IMR-90 (cell line): ENCODE measurements around the gene FN3KRP. TPM values are rescaled to one million over a fixed set of nuclear protein-coding genes. Genes with fewer than 3 reads are reported as not detected.

Source experiments
- ATAC-seq: fragments of 200-7000 bp; cut with Tn5 transposase; 2 replicates; pipeline ENCODE4 v1.9.1; 2020; ENCODE audit warnings: low read depth, mild to moderate bottlenecking, moderate library complexity
- BruUV-seq: library from RNA; stranded (reverse); fragments of 400-500 nt; replicated peaks from 2 replicates; lab custom pipeline; 2021; lab: Mats Ljungman, UMichigan
- CTCF ChIA-PET: fragments of 300-600 bp; formaldehyde crosslinking; extraction: SDS; loops from one replicate; lab custom pipeline; 2021; ENCODE audit warnings: antibody characterized with exemption; lab: Yijun Ruan, JAX
- POLR2A ChIA-PET: fragments of 300-600 bp; sonication (Branson Sonifier 250); formaldehyde crosslinking; loops from one replicate; lab custom pipeline; 2022; ENCODE audit warnings: antibody characterized with exemption; ENCODE audit not compliant: unreplicated experiment; lab: Charles Lee
- DNase-seq: peaks from one replicate; pipeline ENCODE4 v3.0.0; 2013
- H2AFZ ChIP-seq: replicated peaks from 2 replicates; pipeline ENCODE3; 2013; ENCODE audit warnings: low read length, mild to moderate bottlenecking; ENCODE audit not compliant: poor library complexity
- H2AK5ac ChIP-seq: 2 replicates; pipeline ENCODE4 v1.6.1; 2013; ENCODE audit warnings: low read depth, low read length, inconsistent platforms
- H2AK9ac ChIP-seq: replicated peaks from 2 replicates; pipeline ENCODE3; 2013; ENCODE audit warnings: mild to moderate bottlenecking, low read depth, low read length, moderate library complexity; ENCODE audit not compliant: poor library complexity
- H2BK120ac ChIP-seq: 2 replicates; pipeline ENCODE4 v1.6.1; 2013; ENCODE audit warnings: low read depth, low read length, inconsistent platforms
- H2BK15ac ChIP-seq: 3 replicates; pipeline ENCODE4 v1.6.1; 2013; ENCODE audit warnings: low read depth, low read length, inconsistent platforms
- H2BK20ac ChIP-seq: 2 replicates; pipeline ENCODE4 v1.6.1; 2013; ENCODE audit warnings: low read depth, mild to moderate bottlenecking, inconsistent platforms, low read length, moderate library complexity
- H2BK5ac ChIP-seq: 2 replicates; pipeline ENCODE4 v1.6.1; 2013; ENCODE audit warnings: mild to moderate bottlenecking, low read depth, low read length, inconsistent platforms; ENCODE audit not compliant: poor library complexity, severe bottlenecking
- H3K14ac ChIP-seq: replicated peaks from 2 replicates; pipeline ENCODE4 v1.6.1; 2013; ENCODE audit warnings: low read depth, low read length, inconsistent platforms
- H3K18ac ChIP-seq: 2 replicates; pipeline ENCODE4 v1.6.1; 2013; ENCODE audit warnings: low read depth, low read length, control low read depth
- H3K23ac ChIP-seq: 2 replicates; pipeline ENCODE4 v1.6.1; 2013; ENCODE audit warnings: low read depth, low read length, inconsistent platforms
- H3K27ac ChIP-seq: 2 replicates; pipeline ENCODE4 v1.5.1; 2013; ENCODE audit warnings: mild to moderate bottlenecking, control low read depth, low read length; ENCODE audit not compliant: insufficient read depth
- H3K27me3 ChIP-seq: 2 replicates; pipeline ENCODE4 v1.6.1; 2013; ENCODE audit warnings: low read length; ENCODE audit not compliant: control insufficient read depth, insufficient read depth
- H3K36me3 ChIP-seq: 2 replicates; pipeline ENCODE4 v1.6.1; 2013; ENCODE audit warnings: low read length, mixed read lengths; ENCODE audit not compliant: control insufficient read depth, insufficient read depth
- H3K4ac ChIP-seq: 2 replicates; pipeline ENCODE4 v1.6.1; 2013; ENCODE audit warnings: low read depth, low read length, inconsistent platforms
- H3K4me1 ChIP-seq: 2 replicates; pipeline ENCODE4 v1.6.1; 2013; ENCODE audit warnings: low read length, mixed read lengths; ENCODE audit not compliant: control insufficient read depth, insufficient read depth
- H3K4me2 ChIP-seq: 2 replicates; pipeline ENCODE4 v1.6.1; 2013; ENCODE audit warnings: low read depth, mild to moderate bottlenecking, control low read depth, low read length, moderate library complexity
- H3K4me3 ChIP-seq: 2 replicates; pipeline ENCODE4 v1.5.1; 2013; ENCODE audit warnings: low read depth, mild to moderate bottlenecking, control low read depth, low read length, moderate library complexity; ENCODE audit not compliant: insufficient read depth
- H3K56ac ChIP-seq: 2 replicates; pipeline ENCODE4 v1.6.1; 2013; ENCODE audit warnings: low read length, inconsistent platforms; ENCODE audit not compliant: insufficient read depth; ENCODE audit errors: extremely low read depth
- H3K79me1 ChIP-seq, 2 experiments: 2 replicates each; pipeline ENCODE4 v1.6.1; 2013; ENCODE audit warnings: low read length in 2 of 2, inconsistent platforms in 1 of 2, low read depth in 1 of 2
- H3K9ac ChIP-seq: 2 replicates; pipeline ENCODE4 v1.6.1; 2013; ENCODE audit warnings: low read depth, low read length, control low read depth
- H3K9me1 ChIP-seq: 2 replicates; pipeline ENCODE4 v1.6.1; 2013; ENCODE audit warnings: low read length, inconsistent platforms; ENCODE audit not compliant: insufficient read depth
- H3K9me3 ChIP-seq: 2 replicates; pipeline ENCODE4 v1.6.1; 2013; ENCODE audit warnings: low read length; ENCODE audit not compliant: control insufficient read depth, insufficient read depth
- H4K20me1 ChIP-seq: 2 replicates; pipeline ENCODE4 v1.6.1; 2013; ENCODE audit warnings: low read length, inconsistent platforms; ENCODE audit not compliant: insufficient read depth
- H4K5ac ChIP-seq: 2 replicates; pipeline ENCODE4 v1.6.1; 2013; ENCODE audit warnings: mild to moderate bottlenecking, low read depth, low read length, control low read depth
- H4K8ac ChIP-seq, 2 experiments: 2 replicates each; pipeline ENCODE4 v1.6.1; 2013; ENCODE audit warnings: low read depth in 2 of 2, low read length in 2 of 2, control low read depth in 1 of 2, inconsistent platforms in 1 of 2
- H4K91ac ChIP-seq: 2 replicates; pipeline ENCODE4 v1.6.1; 2013; ENCODE audit warnings: low read depth, low read length, inconsistent platforms; ENCODE audit not compliant: insufficient read depth
- BHLHE40 ChIP-seq: fragments of 150-350 bp; IDR thresholded peaks from 2 replicates; pipeline ENCODE4 v1.6.1; 2016; ENCODE audit warnings: mild to moderate bottlenecking, low read depth, low read length
- CEBPB ChIP-seq: IDR thresholded peaks from 2 replicates; pipeline ENCODE4 v1.6.1; 2012; ENCODE audit warnings: low read depth, low read length, improper control_type of control experiment
- CHD1 ChIP-seq: IDR thresholded peaks from 2 replicates; pipeline ENCODE4 v1.6.1; 2012; ENCODE audit warnings: low read depth, low read length, improper control_type of control experiment
- FOS ChIP-seq: fragments of 150-350 bp; IDR thresholded peaks from 2 replicates; pipeline ENCODE4 v1.6.1; 2016; ENCODE audit warnings: low read depth, low read length
- MAFK ChIP-seq: IDR thresholded peaks from 2 replicates; pipeline ENCODE4 v1.6.1; 2012; ENCODE audit warnings: low read depth, low read length, improper control_type of control experiment
- MAZ ChIP-seq: IDR thresholded peaks from 2 replicates; pipeline ENCODE4 v1.6.1; 2012; ENCODE audit warnings: low read depth, mild to moderate bottlenecking, low read length, improper control_type of control experiment, moderate library complexity, borderline replicate concordance
- MXI1 ChIP-seq: IDR thresholded peaks from 2 replicates; pipeline ENCODE4 v1.6.1; 2012; ENCODE audit warnings: low read depth, mild to moderate bottlenecking, low read length, moderate library complexity, borderline replicate concordance
- NFE2L2 ChIP-seq: fragments of 150-350 bp; IDR thresholded peaks from 2 replicates; pipeline ENCODE4 v1.6.1; 2016; ENCODE audit warnings: low read depth, mild to moderate bottlenecking, low read length
- POLR2A ChIP-seq: IDR thresholded peaks from 2 replicates; pipeline ENCODE4 v1.6.1; 2012; ENCODE audit warnings: mild to moderate bottlenecking, low read depth, low read length
- RAD21 ChIP-seq: IDR thresholded peaks from 2 replicates; pipeline ENCODE4 v1.6.1; 2012; ENCODE audit warnings: low read length, improper control_type of control experiment
- RCOR1 ChIP-seq: IDR thresholded peaks from 2 replicates; pipeline ENCODE4 v1.6.1; 2012; ENCODE audit warnings: mild to moderate bottlenecking, low read length, improper control_type of control experiment; ENCODE audit not compliant: insufficient replicate concordance
- RFX5 ChIP-seq: IDR thresholded peaks from 2 replicates; pipeline ENCODE4 v1.8.0; 2012; ENCODE audit warnings: low read depth, mild to moderate bottlenecking, low read length, moderate library complexity
- SMC3 ChIP-seq: fragments of 150-350 bp; IDR thresholded peaks from 2 replicates; pipeline ENCODE4 v1.6.1; 2016; ENCODE audit warnings: low read depth, mild to moderate bottlenecking, antibody characterized with exemption, low read length, moderate library complexity
- WGBS, 2 experiments: methylation state at CpG; one replicate each; pipeline versions ENCODE4 v1.1.5 to v1.1.7; 2013; ENCODE audit warnings: missing lambda C conversion rate in 2 of 2; ENCODE audit not compliant: insufficient read length in 1 of 2; ENCODE audit errors: extremely low coverage in 2 of 2; 5-methylcytosine and 5-hydroxymethylcytosine counted together
- dilution Hi-C: fragments of 300-500 bp; cut with HindIII; formaldehyde crosslinking; loops from one replicate; pipeline ENCODE4 v1.14.3; 2018; ENCODE audit warnings: low sequenced_read_pairs; ENCODE audit not compliant: unreplicated experiment
- in situ Hi-C: fragments of 300-500 bp; cut with MboI; formaldehyde crosslinking; loops from 3 replicates; pipeline ENCODE4 v1.14.3; 2019; ENCODE audit warnings: low sequenced_read_pairs, inconsistent platforms, mixed read lengths
- intact Hi-C: fragments of 100-400 bp; cut with micrococcal nuclease; formaldehyde crosslinking; loops from 2 replicates; pipeline ENCODE4 v1.10.0; 2022
- polyA plus RNA-seq, 3 experiments: library from polyadenylated mRNA; depleted of rRNA; stranded (reverse); fragments of >200 nt; gene quantifications; 2 replicates each; pipeline ENCODE4 v1.2.3, GENCODE V29; 2012; ENCODE audit warnings: low replicate concordance in 1 of 3
- total RNA-seq: library from RNA; depleted of rRNA; stranded (reverse); fragments of >200 nt; gene quantifications from 2 replicates; pipeline ENCODE4 v1.2.3, GENCODE V29; 2012
- TF ChIP-seq, protein P1 (sequence below): conservative IDR thresholded peaks from 2 replicates; pipeline ENCODE4 v1.5.1; 2012; ENCODE audit warnings: mild to moderate bottlenecking, low read depth, low read length, improper control_type of control experiment
- TF ChIP-seq, protein P2 (sequence below): fragments of 150-350 bp; IDR thresholded peaks from 2 replicates; pipeline ENCODE4 v1.6.1; 2017; ENCODE audit warnings: mild to moderate bottlenecking, antibody characterized with exemption, low read length, low read depth

Gene FN3KRP
- total and polyA plus RNA-seq, 2 of the 4 experiments (the other 2 are of a cell fraction), result 18.6 to 20.3 TPM

DNA sequence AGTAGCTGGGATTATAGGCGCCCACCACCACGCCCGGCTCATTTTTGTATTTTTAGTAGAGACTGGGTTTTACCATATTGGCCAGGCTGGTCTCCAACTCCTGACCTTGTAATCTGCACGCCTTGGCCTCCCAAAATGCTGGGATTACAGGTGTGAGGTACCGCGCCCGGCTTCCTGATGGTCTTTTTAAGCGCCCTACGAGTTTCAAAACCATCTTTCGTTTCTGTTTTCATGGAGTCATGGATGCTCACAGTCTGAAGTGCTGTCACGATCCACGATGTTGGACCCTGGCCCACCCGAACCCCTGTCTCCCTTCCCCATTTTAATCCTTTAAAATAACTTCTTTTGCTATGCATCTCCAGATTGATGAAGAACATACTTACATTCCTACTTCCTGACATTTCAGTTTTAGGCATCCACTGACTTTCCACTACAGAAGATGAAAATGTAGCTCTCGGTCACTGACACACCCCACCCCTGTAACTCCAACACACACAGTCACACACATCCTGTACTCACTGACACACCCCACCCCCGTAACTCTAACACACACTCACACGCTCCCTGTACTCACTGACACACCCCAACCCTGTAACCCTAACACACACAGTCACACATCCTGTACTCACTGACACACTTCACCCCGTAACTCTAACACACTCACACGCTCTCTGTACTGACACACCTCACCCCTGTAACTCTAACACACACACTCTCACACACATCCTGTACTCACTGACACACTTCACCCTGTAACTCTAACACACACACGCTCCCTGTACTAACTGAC is 45.6 kb upstream of the FN3KRP start:
- H3K18ac ChIP-seq, result no peak overlapping the region
- H3K4ac ChIP-seq, result no peak overlapping the region
- ChIA-PET CTCF (no interaction called here), POLR2A (no interaction called here)
- peak overlapping the region; percentile 32 for H2AFZ ChIP-seq
- no peak overlapping the region for H2BK120ac ChIP-seq
- no peaks in the 10 kb centered on the region for H3K27me3 ChIP-seq
- no peak overlapping the region for H3K4me3 ChIP-seq
- no peak overlapping the region for H2BK15ac ChIP-seq
- H3K9ac ChIP-seq, result no peak overlapping the region
- H2BK20ac ChIP-seq, result no peak overlapping the region
- no peak overlapping the region for H3K27ac ChIP-seq
- no peaks in the 10 kb centered on the region; the same call in 1 of the 2 replicates for H3K4me1 ChIP-seq
- ATAC-seq, result no peak
- H3K9me1 ChIP-seq, result peaks cover 2% of the 10 kb centered on the region; the same call in 1 of the 2 replicates
- H3K4me2 ChIP-seq, result no peak overlapping the region
- H4K5ac ChIP-seq, result no peak overlapping the region
- H2AK9ac ChIP-seq, result peak overlapping the region; percentile 28
- no peak overlapping the region for H2AK5ac ChIP-seq
- H3K56ac ChIP-seq, result no peak overlapping the region
- H3K14ac ChIP-seq, result no peak overlapping the region
- H3K9me3 ChIP-seq, result no peaks in the 10 kb centered on the region
- dilution Hi-C loops, result no loop called here
- H4K91ac ChIP-seq, result no peak overlapping the region
- H3K79me1 ChIP-seq, result peaks cover 0 to 3% of the 10 kb centered on the region in 2 experiments; a peak in 1 of 4 replicates
- peak overlapping the region; percentile 38; the same call in 1 of the 2 replicates for H3K23ac ChIP-seq
- WGBS, 2 experiments, result 95% methylated on average over 10 of the region's 19 CpGs; no CpG with 5 or more reads in 1 of the 2 experiments
- peak overlapping the region; percentile 50 for H2BK5ac ChIP-seq
- in situ Hi-C loops, result no loop called here
- H4K20me1 ChIP-seq, result peaks cover 3% of the 10 kb centered on the region; the same call in 1 of the 2 replicates
- H3K36me3 ChIP-seq, result no peaks in the 10 kb centered on the region; the same call in 1 of the 2 replicates
- intact Hi-C loops, result no loop called here
- no TSS peak for BruUV-seq
- no peak for DNase-seq
- no peak overlapping the region for H4K8ac ChIP-seq
- TF ChIP-seq RCOR1, result no peak
- TF ChIP-seq CEBPB, result no peak
- TF ChIP-seq, protein P1, sequence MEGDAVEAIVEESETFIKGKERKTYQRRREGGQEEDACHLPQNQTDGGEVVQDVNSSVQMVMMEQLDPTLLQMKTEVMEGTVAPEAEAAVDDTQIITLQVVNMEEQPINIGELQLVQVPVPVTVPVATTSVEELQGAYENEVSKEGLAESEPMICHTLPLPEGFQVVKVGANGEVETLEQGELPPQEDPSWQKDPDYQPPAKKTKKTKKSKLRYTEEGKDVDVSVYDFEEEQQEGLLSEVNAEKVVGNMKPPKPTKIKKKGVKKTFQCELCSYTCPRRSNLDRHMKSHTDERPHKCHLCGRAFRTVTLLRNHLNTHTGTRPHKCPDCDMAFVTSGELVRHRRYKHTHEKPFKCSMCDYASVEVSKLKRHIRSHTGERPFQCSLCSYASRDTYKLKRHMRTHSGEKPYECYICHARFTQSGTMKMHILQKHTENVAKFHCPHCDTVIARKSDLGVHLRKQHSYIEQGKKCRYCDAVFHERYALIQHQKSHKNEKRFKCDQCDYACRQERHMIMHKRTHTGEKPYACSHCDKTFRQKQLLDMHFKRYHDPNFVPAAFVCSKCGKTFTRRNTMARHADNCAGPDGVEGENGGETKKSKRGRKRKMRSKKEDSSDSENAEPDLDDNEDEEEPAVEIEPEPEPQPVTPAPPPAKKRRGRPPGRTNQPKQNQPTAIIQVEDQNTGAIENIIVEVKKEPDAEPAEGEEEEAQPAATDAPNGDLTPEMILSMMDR, result no peak
- no peak for TF ChIP-seq SMC3
- no peak for TF ChIP-seq NFE2L2
- TF ChIP-seq MXI1, result no peak
- TF ChIP-seq, protein P2, sequence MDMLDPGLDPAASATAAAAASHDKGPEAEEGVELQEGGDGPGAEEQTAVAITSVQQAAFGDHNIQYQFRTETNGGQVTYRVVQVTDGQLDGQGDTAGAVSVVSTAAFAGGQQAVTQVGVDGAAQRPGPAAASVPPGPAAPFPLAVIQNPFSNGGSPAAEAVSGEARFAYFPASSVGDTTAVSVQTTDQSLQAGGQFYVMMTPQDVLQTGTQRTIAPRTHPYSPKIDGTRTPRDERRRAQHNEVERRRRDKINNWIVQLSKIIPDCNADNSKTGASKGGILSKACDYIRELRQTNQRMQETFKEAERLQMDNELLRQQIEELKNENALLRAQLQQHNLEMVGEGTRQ, result no peak
- no peak for TF ChIP-seq CHD1
- TF ChIP-seq MAZ, result no peak
- TF ChIP-seq BHLHE40, result no peak
- no peak for TF ChIP-seq RAD21
- TF ChIP-seq POLR2A, result no peak
- no peak for TF ChIP-seq MAFK
- TF ChIP-seq RFX5, result no peak
- TF ChIP-seq FOS, result no peak
